Panc1 (cell line): ENCODE measurements around the gene KIF21B. TPM values are rescaled to one million over a fixed set of nuclear protein-coding genes. Genes with fewer than 3 reads are reported as not detected.

Source experiments
- ATAC-seq: fragments of 200-7000 bp; cut with Tn5 transposase; 2 replicates; pipeline ENCODE4 v1.9.1; 2020; ENCODE audit warnings: mild to moderate bottlenecking, moderate library complexity
- BruUV-seq: library from RNA; stranded (reverse); fragments of 400-500 nt; replicated peaks from 2 replicates; lab custom pipeline; 2021; lab: Mats Ljungman, UMichigan
- CTCF ChIA-PET: fragments of 300-600 bp; sonication (Branson Sonifier 250); formaldehyde crosslinking; loops from one replicate; lab custom pipeline; 2022; ENCODE audit warnings: antibody characterized with exemption; lab: Charles Lee
- POLR2A ChIA-PET: fragments of 300-600 bp; sonication (Branson Sonifier 250); formaldehyde crosslinking; loops from one replicate; lab custom pipeline; 2022; ENCODE audit warnings: antibody characterized with exemption; lab: Charles Lee
- DNase-seq: peaks from one replicate; pipeline ENCODE4 v3.0.0-alpha.2; 2010; ENCODE audit warnings: low read depth, low spot score
- H3K27ac ChIP-seq: 2 replicates; pipeline ENCODE4 v1.5.1; 2011; ENCODE audit warnings: mild to moderate bottlenecking, low read length, inconsistent platforms
- H3K27me3 ChIP-seq: fragments of 200-500 bp; sonication (Bioruptor generic); 2 replicates; pipeline ENCODE4 v1.6.0; 2014; ENCODE audit warnings: low read length, inconsistent platforms; ENCODE audit not compliant: control insufficient read depth, insufficient read depth
- H3K36me3 ChIP-seq: fragments of 200-500 bp; sonication (Bioruptor generic); 2 replicates; pipeline ENCODE4 v1.5.1; 2014; ENCODE audit warnings: inconsistent platforms, mild to moderate bottlenecking, low read length, moderate library complexity; ENCODE audit not compliant: control insufficient read depth, insufficient read depth
- H3K4me1 ChIP-seq: 2 replicates; pipeline ENCODE4 v1.5.1; 2011; ENCODE audit warnings: inconsistent platforms, mild to moderate bottlenecking, low read length, moderate library complexity; ENCODE audit not compliant: control insufficient read depth, insufficient read depth
- H3K4me3 ChIP-seq, 2 experiments: 2 replicates each; pipeline ENCODE4 v1.5.1; 2011 to 2012; ENCODE audit warnings: low read depth in 2 of 2, low read length in 2 of 2, mild to moderate bottlenecking in 2 of 2, inconsistent platforms in 1 of 2, moderate library complexity in 1 of 2
- H3K9me3 ChIP-seq: fragments of 200-500 bp; sonication (Bioruptor generic); 2 replicates; pipeline ENCODE4 v1.5.1; 2014; ENCODE audit warnings: low read depth, mild to moderate bottlenecking, inconsistent platforms, low read length, moderate library complexity; ENCODE audit not compliant: control insufficient read depth, insufficient read depth
- CTCF ChIP-seq: fragments of 450-650 bp; IDR thresholded peaks from 2 replicates; pipeline ENCODE4 v1.5.1; 2017; ENCODE audit warnings: mild to moderate bottlenecking
- POLR2AphosphoS5 ChIP-seq: IDR thresholded peaks from 2 replicates; pipeline ENCODE4 v1.6.1; 2012; ENCODE audit warnings: mild to moderate bottlenecking, low read depth, low read length, moderate library complexity
- SIN3A ChIP-seq: IDR thresholded peaks from 2 replicates; pipeline ENCODE4 v1.6.1; 2012; ENCODE audit warnings: low read depth, mild to moderate bottlenecking, low read length, moderate library complexity, borderline replicate concordance; ENCODE audit not compliant: insufficient read depth
- TCF7L2 ChIP-seq: IDR thresholded peaks from 2 replicates; pipeline ENCODE4 v1.6.1; 2011; ENCODE audit warnings: mild to moderate bottlenecking, low read depth, low read length, inconsistent platforms
- in situ Hi-C: cut with HindIII; loops from 2 replicates; pipeline ENCODE4 v1.10.0; 2016; ENCODE audit warnings: low sequenced_read_pairs, low pct_unique_long_range_greater_than_20kb
- intact Hi-C: fragments of 100-400 bp; cut with micrococcal nuclease; formaldehyde crosslinking; loops from one replicate; pipeline ENCODE4 v1.10.0; 2022; ENCODE audit not compliant: unreplicated experiment
- total RNA-seq: library from RNA; stranded (reverse); gene quantifications from one replicate; pipeline ENCODE4 v1.2.1, GENCODE V29; 2021; ENCODE audit not compliant: unreplicated experiment
- TF ChIP-seq, protein P1 (sequence below), 2 experiments: IDR thresholded peaks; 2 replicates each; pipeline ENCODE4 v1.6.1; 2011 to 2012; ENCODE audit warnings: low read depth in 2 of 2, control low read depth in 1 of 2, low read length in 1 of 2, mild to moderate bottlenecking in 1 of 2, moderate library complexity in 1 of 2; ENCODE audit not compliant: insufficient read depth in 1 of 2

KIF21B gene
- total RNA-seq, 1 experiment from 2014 or later, result 0.46 TPM

- POLR2A ChIA-PET, result no interaction called here
- TF ChIP-seq, protein P1, sequence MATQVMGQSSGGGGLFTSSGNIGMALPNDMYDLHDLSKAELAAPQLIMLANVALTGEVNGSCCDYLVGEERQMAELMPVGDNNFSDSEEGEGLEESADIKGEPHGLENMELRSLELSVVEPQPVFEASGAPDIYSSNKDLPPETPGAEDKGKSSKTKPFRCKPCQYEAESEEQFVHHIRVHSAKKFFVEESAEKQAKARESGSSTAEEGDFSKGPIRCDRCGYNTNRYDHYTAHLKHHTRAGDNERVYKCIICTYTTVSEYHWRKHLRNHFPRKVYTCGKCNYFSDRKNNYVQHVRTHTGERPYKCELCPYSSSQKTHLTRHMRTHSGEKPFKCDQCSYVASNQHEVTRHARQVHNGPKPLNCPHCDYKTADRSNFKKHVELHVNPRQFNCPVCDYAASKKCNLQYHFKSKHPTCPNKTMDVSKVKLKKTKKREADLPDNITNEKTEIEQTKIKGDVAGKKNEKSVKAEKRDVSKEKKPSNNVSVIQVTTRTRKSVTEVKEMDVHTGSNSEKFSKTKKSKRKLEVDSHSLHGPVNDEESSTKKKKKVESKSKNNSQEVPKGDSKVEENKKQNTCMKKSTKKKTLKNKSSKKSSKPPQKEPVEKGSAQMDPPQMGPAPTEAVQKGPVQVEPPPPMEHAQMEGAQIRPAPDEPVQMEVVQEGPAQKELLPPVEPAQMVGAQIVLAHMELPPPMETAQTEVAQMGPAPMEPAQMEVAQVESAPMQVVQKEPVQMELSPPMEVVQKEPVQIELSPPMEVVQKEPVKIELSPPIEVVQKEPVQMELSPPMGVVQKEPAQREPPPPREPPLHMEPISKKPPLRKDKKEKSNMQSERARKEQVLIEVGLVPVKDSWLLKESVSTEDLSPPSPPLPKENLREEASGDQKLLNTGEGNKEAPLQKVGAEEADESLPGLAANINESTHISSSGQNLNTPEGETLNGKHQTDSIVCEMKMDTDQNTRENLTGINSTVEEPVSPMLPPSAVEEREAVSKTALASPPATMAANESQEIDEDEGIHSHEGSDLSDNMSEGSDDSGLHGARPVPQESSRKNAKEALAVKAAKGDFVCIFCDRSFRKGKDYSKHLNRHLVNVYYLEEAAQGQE (IDR thresholded peaks at IDR 0.05; ENCODE audit: insufficient read depth in 1 of 2, low read depth in 2 of 2, low read length in 1 of 2), result no peak
- no peak for TF ChIP-seq SIN3A
- no peak for TF ChIP-seq TCF7L2
- in situ Hi-C loops, result no loop called here
- Histone ChIP-seq H3K9me3 (no peaks in the 10 kb centered on the region), H3K36me3 (no peaks in the 10 kb centered on the region), H3K4me3 (no peak overlapping the region), H3K27me3 (peaks cover 5% of the 10 kb centered on the region; the same call in 1 of the 2 replicates), H3K27ac (no peak overlapping the region), H3K4me1 (no peaks in the 10 kb centered on the region)
- BruUV-seq, result no TSS peak
- CTCF ChIA-PET, result no interaction called here
- ATAC-seq (no peak), DNase-seq (no peak)
- intact Hi-C loops, result no loop called here
Observed at GRCh38 chr1:201059871-201060555, 36.5 kb upstream of the KIF21B start.

DNA sequence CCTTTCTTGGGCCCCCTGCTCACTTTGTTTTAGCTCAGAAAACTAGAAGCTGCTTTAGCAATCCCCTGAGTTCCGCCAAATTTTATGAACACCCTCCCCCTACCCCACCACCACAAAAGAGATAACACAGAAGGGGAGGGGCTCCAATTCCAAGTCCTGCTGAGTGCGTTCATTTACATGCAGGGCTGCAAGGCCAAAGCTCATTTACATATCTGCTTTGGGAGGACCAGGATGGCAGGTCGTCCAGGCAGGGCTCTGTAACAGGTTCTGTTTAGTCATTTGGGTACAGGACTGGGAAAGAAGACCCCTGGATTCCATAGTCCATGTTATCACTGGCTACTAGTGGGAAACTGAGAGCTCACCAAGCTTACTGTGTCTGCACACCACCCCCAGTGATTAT, 35.9 kb upstream of the KIF21B start:
- POLR2A ChIA-PET, result no interaction called here
- no peaks in the 10 kb centered on the region for H3K9me3 ChIP-seq
- H3K27ac ChIP-seq, result no peak overlapping the region
- H3K4me3 ChIP-seq, result no peak overlapping the region
- no TSS peak for BruUV-seq
- DNase-seq (no peak), ATAC-seq (no peak)
- H3K4me1 ChIP-seq, result no peaks in the 10 kb centered on the region
- H3K27me3 ChIP-seq, result peaks cover 6% of the 10 kb centered on the region; the same call in 1 of the 2 replicates
- CTCF ChIA-PET, result no interaction called here
- intact Hi-C loops (no loop called here), in situ Hi-C loops (no loop called here)
- H3K36me3 ChIP-seq, result no peaks in the 10 kb centered on the region
- TF ChIP-seq, protein P1 (IDR thresholded peaks at IDR 0.05; ENCODE audit: insufficient read depth in 1 of 2, low read depth in 2 of 2, low read length in 1 of 2), result no peak
- TF ChIP-seq SIN3A (no peak), POLR2AphosphoS5 (no peak), CTCF (no peak), TCF7L2 (no peak)
